GM19328 (cell line): ENCODE measurements around the gene EGLN3.

Experiments
- ATAC-seq: cut with Tn5 transposase; IDR thresholded peaks from one replicate; pipeline ENCODE4 v1.9.1; 2021; ENCODE audit warnings: mild to moderate bottlenecking, moderate library complexity; ENCODE audit not compliant: unreplicated experiment

EGLN3 gene

GRCh38 chr14:33876274-33876673, 74.6 kb downstream of the EGLN3 start:
- ATAC-seq: no peak
